HG03558 (cell line): ENCODE data around the gene CCDC158.
"Not testable (repeated sequence)": the region's sequence is repeated elsewhere in the genome, so short reads cannot be mapped to it uniquely, and the experiment has no call there.

Experiments
- ATAC-seq: cut with Tn5 transposase; IDR thresholded peaks from one replicate; pipeline ENCODE4 v1.9.1; 2021; ENCODE audit warnings: moderate number of reproducible peaks; ENCODE audit not compliant: unreplicated experiment; ENCODE audit errors: extremely low read depth

CCDC158 gene

GRCh38 chr4:76420762-76421581 lies at the start of gene CCDC158:
Gene CCDC158, minus strand, starts transcription at chr4:76421141. Its CDS starts 17,934 bp downstream, at chr4:76403207.
- no peak for ATAC-seq

GRCh38 chr4:76470532-76470931 lies 49.6 kb upstream of the CCDC158 start:
- ATAC-seq, result no peak

- ATAC-seq, result no peak
Observed at GRCh38 chr4:76470064-76470463, 49.1 kb upstream of the CCDC158 start.

- ATAC-seq, result no peak
Observed at GRCh38 chr4:76463568-76463967, 42.6 kb upstream of the CCDC158 start.

GRCh38 chr4:76459291-76459723 lies 38.4 kb upstream of the CCDC158 start:
- ATAC-seq, result no peak

GRCh38 chr4:76458825-76459224 lies 37.9 kb upstream of the CCDC158 start:
- no peak for ATAC-seq

- ATAC-seq, result no peak
Observed at GRCh38 chr4:76458297-76458696, 37.4 kb upstream of the CCDC158 start.

GRCh38 chr4:76457885-76458284 lies 36.9 kb upstream of the CCDC158 start:
- ATAC-seq, result no peak

- ATAC-seq, result not testable (repeated sequence)
Observed at GRCh38 chr4:76454073-76454472, 33.1 kb upstream of the CCDC158 start.

- no peak for ATAC-seq
Observed at GRCh38 chr4:76453232-76453631, 32.3 kb upstream of the CCDC158 start.

- ATAC-seq, result no peak
Observed at GRCh38 chr4:76449833-76450232, 28.9 kb upstream of the CCDC158 start.

GRCh38 chr4:76449362-76449767 lies 28.4 kb upstream of the CCDC158 start:
- ATAC-seq, result no peak

- ATAC-seq, result no peak
Observed at GRCh38 chr4:76448211-76448610, 27.3 kb upstream of the CCDC158 start.

GRCh38 chr4:76447393-76447851 lies 26.5 kb upstream of the CCDC158 start:
- no peak for ATAC-seq

- ATAC-seq, result no peak
Observed at GRCh38 chr4:76445911-76446310, 25.0 kb upstream of the CCDC158 start.

GRCh38 chr4:76443376-76443775 lies 22.4 kb upstream of the CCDC158 start:
- ATAC-seq, result no peak

- ATAC-seq, result no peak
Observed at GRCh38 chr4:76442807-76443206, 21.9 kb upstream of the CCDC158 start.

GRCh38 chr4:76441881-76442280 lies 20.9 kb upstream of the CCDC158 start:
- ATAC-seq, result no peak

- ATAC-seq, result no peak
Observed at GRCh38 chr4:76439491-76439890, 18.6 kb upstream of the CCDC158 start.

- ATAC-seq, result no peak
Observed at GRCh38 chr4:76435528-76436319, 14.8 kb upstream of the CCDC158 start.

- no peak for ATAC-seq
Observed at GRCh38 chr4:76434901-76435527, 14.1 kb upstream of the CCDC158 start, which contains the start of gene SHROOM3. Gene SHROOM3, plus strand, starts transcription at chr4:76435229. Its CDS starts 824 bp downstream, at chr4:76436053.
